GM15510 (cell line): ENCODE results near the gene PROSER2.

Source experiments
- POLR2A ChIP-seq: IDR thresholded peaks from 3 replicates; pipeline ENCODE4 v1.6.1; 2011; ENCODE audit warnings: borderline replicate concordance; ENCODE audit not compliant: insufficient read length; ENCODE audit errors: extremely low read depth

PROSER2 gene

DNA sequence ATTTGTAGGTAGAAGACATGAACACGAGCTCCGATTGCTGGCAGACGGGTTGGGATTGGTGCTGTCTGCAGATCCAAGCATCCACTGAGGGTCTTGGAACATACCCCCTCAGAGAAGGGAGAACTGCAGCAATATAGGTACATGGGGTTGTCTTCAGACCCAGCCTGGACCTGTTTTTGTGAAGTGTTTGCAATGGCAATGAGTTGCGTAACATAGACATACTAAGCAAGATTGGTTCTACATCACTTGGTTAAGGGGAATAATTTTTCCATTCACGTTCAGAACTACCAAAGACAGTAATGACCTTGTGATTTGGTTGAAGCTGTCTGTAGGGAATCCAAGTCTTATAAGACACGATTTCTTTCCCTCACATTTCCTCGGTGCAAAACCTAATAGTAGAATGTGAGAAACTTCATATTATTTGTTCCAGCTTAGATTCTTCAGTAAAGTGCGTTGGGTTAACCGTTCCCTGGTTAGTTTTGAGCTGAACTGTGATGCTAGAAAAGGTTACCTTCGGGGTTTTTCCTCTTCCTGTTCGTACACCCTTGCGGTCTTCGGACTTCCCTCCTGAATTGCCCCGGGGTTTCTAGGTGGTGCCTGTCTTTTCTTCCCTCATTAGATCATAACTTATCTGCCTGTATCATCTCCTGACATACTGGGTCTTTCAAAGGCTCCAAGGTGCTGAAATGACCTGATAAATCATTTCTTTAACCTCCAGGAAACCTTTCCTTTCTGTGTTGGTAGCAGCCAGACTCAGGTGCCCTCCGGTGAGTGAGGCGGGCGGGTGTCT is 14.4 kb downstream of the PROSER2 start:
- TF ChIP-seq POLR2A = no peak

DNA sequence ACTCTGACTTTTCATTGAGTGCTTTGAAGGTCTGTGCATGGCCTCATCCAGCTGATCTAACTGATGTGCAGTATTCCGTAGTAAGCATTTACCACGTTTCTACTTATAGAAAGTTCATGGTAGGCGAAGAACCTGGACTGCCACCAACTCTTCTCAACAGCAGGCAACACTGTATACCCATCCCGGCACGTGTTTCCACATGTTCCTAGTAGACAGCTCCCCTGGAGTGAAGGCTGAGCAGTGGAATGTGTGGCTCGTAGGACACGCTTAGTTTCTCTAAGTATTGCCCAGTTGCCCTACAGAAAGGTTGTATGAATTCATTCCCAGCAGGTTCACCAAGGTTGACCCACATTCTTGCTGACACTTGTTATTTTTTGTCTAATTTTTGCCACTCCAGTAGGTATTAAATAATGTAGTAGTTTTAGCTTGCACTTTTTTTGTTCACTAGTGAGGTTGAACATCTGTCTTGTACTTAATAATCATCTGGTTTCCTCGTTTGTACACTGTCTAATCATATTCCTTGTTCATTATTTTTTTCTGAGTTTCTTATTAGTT is 15.2 kb downstream of the PROSER2 start:
- no peak for TF ChIP-seq POLR2A

DNA sequence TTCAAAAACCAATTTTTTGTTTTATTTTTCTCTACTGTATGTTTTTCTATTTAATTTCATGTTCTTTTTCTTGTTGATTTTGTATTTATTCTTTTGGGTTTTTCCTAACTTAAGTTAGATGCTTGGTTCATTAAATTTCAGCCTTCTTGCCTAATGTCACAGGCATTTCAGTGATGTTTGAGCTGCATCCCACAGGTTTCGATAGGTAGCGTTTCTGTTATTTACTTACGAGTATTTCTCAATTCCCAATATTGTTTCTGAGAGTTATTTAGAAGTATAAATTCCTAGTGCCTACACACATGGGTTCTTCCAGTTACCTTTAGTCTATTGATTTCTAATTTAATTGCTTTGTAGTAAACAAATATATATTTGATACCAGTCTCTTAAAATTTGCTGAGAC is 18.2 kb downstream of the PROSER2 start:
- no peak for TF ChIP-seq POLR2A

DNA sequence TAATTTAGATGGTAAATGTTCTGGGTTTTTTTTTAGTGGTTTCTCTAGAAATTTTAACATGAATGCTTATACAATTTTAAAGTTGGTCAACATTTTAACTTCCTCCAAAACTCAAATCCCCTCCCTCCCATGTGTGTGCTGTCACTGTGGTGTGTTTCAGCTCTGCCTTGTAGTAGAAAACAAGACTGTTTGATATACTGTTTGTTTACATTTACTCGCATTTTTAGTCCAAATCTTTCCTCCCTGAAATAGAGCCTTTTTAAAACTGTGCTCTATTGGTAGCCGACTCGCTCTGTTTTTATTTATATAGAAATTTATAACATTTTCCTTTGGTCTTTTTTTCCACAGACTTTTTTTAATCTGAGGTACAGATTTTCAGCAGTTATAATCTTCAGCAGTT is 19.3 kb downstream of the PROSER2 start:
- no peak for TF ChIP-seq POLR2A

DNA sequence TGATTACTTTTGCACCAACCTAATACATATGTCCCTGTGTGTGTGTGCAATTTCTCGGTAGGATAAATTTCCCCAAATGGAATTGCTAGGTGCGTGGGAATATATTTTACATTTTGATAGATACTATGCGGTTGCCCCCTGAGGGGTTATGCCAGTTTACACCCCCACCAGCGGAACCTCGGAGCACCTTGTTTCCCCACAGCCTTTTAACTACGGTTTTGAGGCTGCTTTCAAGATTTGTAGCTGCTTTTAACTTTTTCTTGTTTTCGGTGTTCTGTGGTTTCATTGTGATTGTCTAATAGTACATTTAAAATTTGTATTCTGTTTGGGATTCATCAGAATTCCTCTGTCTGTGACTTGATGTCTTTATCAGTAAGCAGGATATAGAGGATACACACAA is 22.0 kb downstream of the PROSER2 start:
- no peak for TF ChIP-seq POLR2A

DNA sequence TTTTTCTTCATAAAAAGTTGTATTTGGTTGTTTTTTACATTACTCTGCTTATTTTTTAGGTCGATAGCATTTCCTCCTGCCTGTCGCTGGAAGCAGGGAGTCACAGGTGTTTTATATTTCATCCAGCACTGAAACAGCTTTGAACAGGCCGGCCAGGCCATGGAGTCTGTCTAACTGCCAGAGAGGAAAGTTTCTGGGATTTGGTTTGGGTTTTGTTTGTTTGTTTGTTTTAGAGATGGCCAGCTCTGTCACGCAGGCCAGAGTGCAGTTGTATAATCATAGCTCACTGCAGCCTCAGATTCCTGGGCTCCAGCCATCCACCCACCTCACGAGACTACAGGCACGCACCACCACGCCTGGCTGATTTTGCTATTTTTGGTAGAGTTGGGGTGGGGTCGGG is 23.4 kb downstream of the PROSER2 start:
- no peak for TF ChIP-seq POLR2A

DNA sequence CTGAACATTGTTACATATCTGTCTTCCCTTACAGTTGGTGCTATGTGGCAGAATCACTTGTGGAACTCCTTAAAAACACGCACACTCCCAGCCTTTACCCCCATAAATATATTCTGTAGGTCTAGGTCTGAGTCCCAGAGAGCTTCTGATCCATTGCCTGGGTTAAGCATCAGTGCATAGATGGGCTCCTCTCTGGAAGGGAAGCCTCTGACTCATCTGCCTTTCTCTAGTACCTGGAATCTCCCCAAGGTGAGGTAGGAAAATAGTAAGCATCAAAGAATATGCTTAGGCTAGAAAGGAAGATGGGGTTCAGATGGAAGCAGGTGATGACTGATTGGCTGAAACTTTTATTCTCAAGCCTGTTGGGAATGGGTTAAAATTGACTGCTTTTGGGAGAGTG is 26.1 kb downstream of the PROSER2 start:
- TF ChIP-seq POLR2A = no peak

DNA sequence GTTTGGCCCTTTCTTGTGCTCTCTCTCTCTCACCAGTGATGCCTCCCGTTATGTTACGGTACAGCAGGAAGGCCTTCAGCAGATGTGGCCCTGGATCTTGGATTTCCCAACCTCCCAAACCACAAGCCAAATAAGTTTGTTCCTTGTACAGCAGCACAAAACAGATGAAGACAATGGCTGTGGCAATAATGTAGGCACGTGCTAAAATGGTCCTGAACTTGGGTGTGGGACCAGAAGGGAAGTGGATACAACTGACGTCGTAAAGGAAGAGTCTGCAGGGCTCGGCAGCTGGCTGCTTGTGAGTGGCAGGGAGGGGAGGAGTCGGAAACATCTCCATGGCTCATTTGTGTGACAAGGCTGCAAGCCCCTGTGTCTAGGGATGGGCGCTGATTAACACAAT is 26.8 kb downstream of the PROSER2 start:
- no peak for TF ChIP-seq POLR2A

DNA sequence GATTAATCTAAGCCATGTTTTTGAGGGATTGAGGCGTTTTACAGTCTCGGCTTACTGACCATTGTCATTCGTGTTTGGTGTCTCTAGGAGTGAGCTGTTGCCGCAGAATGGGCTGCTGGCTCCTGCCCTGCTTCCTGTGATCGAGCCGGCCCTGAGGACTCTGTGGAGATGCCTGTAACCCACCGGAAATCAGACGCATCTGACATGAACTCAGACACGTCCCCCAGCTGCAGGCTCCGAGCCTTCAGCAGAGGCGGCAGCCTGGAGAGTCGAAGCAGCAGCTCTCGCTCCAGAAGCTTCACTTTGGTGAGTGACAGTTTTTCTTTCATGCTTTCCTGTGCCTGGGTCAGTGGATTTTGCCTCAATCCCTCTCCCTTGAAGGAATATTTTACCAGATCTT is 28.8 kb downstream of the PROSER2 start:
- TF ChIP-seq POLR2A = no peak

DNA sequence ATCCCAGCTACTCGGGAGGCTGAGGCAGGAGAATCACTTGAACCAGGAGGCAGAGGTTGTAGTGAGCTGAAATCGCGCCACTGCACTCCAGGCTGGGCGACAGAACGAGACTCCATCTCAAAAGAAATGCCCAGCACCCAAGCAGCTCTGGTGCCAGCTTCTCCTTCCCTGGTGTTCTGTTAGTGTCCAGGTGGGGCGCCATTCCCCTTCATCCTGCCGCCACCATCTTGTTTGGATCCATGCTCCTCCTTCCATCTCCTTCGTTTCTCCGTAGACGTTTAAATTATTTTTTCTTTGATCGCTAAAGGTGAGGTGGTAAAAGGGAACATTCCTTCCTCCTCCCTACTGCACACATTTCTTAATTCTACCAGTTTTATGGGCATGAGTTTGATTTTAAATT is 30.3 kb downstream of the PROSER2 start:
- no peak for TF ChIP-seq POLR2A

DNA sequence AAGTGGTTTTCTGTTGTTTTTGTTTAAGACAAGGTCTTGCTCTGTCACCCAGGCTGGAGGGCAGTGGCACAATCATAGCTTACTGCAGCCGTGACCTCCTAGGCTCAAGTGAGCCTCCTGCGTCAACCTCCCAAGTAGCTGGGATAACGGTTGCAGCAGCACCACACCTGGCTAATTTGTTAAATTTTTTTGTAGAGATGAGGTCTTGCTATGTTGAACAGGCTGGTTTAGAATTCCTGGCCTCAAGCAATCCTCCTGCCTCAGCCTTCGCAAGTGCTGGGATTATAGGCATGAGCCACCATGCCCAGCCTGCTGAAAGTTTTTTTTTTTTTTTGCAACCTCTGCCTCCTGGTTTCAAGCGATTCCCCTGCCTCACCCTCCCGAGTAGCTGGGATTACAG is 31.1 kb downstream of the PROSER2 start:
- no peak for TF ChIP-seq POLR2A

DNA sequence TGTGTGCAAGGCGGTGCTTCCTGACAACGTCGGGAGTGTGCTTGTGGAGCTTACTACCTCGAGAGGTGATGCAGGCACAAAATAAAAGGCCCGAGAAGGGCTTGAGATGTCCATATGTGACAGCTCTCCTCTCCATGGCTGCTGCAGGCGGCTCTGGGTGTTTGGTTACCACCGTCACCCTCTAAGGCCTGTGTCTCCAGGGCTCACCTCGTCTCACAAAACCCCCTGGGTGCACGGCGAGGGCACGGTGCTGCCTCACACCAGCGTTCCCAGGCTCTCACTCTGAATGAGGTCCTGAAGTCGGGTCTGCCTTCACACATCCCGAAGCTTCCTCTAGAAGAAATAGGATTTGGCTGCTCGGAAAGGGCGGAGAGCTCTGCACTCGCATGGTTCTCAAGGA is 32.9 kb downstream of the PROSER2 start:
- no peak for TF ChIP-seq POLR2A

DNA sequence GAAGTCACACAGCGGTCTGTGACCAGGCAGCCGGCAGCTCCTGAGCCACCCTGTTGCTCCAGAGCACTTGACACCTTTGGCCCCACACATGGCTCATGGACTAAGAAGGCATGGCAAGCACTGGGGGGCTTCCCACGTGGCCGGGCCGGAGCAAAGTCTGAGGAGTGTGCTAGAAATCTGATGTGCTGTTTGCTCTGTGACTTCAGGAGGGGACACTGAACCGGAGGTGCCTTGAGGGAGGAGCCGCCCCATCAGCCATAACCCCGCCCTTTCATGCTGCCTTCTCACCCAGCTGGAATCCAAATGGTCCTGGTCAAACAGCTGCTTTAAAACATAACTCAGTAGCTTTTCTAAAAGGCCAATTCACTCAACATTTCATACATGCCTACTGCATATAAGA is 33.5 kb downstream of the PROSER2 start:
- no peak for TF ChIP-seq POLR2A

DNA sequence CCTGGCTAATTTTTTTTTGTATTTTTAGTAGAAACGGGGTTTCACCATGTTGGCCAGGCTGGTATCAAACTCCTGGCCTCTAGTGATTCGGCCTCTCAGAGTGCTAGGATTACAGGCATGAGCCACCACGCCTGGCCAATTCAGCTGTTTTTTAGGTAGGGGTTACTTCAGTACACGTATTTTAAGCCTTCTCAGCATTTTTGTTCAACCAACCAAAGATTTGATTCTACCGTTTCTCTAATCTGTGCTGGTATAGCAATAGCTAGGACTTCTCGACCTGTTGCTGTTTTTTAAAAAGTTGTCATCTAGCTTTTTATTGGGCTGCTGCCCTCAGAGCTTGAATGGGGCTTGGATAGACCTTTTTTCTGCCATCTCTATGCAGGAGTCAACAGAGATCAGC is 34.9 kb downstream of the PROSER2 start:
- no peak for TF ChIP-seq POLR2A

DNA sequence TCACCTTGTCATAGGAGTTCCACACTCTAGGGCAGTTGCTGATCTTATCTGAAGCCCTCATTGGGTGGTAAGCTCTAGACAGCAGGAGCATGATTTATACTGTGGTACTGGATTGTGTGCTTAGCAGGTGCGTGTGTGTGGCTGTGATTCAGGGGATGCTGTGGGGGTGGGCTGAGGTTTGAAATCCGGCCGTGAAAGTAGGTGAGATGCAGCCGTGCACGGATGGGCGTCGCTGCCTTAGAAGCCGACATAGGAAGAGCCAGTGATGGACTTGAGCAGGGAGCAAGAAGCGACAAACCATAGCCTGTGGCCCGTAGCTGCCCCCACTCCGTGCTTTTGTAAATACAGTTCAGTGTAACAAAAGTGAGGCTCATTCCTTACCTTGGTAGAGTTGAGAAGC is 38.2 kb downstream of the PROSER2 start:
- TF ChIP-seq POLR2A = no peak

DNA sequence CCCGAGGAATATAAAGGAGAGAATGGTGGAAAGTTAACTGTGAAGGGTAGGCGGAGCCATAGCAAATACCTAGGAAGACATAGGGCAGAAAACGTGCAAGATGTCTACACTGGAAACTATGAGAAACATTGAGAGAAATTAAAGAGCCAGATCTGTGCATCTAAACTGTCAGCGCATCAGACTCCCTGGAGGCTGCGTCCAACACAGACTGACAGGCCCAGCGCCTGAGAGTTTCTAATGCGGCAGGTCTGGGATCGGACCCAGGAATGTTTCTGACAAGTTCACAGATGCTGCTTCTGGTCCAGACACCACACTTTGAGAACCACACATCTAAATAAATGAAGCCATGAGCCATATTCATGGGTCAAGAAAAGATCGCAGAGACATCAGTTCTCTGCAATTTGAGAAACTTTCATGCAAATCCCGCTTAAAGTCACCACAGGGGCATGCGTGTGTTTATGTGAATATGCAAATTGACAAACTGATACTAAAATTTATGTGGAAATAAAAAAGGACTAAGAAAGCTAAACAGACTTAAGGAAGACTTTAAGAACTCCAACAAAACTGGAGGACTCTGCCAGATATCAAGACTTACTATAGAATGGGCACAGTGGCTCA is 38.8 kb downstream of the PROSER2 start:
- TF ChIP-seq POLR2A = no peak

DNA sequence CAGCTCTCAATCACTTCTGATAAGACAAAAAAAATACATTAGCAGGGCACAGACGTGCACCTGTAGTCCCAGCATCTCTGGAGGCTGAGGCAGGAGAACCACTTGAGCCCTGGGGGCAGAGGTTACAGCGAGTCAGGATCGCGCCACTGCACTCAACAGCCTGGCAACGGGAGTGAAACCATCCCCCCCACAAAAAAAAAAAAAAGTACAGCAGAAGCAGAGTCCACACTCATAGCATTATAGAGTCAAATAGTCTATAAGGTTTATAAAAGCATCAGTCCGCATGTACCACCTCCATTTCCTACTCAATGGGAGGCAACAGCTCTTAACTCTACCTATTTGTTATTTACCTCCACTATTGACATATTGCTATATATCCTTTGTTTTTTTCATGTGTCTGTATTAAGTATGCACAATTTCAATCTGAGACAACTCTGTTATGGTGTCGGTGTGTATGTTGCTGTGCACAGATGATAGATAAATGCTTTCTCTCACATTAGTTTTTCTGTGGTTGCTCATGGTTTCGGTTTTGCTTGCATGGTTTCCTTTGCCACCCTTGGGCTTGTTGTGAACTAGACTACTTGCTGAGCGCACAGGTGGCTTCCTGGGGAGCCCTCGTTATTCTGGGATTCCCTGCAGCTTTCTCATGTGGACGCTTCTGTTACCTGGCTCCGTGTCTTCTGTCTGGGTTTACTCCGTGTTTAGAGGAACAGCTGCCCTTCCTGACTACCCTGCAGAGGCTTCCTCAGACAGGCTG is 40.4 kb downstream of the PROSER2 start:
- no peak for TF ChIP-seq POLR2A

DNA sequence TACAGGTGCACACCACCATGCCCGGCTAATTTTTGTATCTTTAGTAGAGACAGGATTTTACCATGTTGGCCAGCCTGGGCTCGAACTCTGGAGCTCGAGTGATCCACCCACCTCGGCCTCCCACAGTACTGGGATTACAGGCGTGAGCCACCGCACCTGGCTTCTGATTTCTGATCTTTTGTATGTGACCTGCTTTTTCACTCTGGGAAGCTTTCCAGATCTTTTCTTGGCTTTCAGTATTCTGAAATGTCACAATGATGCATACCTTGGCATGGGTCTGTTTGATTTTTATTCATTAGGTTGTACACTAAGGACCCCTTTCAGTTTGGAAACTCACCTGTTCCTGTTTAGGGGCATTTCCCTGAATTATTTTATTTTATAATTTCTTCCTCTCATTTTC is 41.6 kb downstream of the PROSER2 start:
- no peak for TF ChIP-seq POLR2A
